Activated CD8-positive, alpha-beta memory T cell treated with anti-CD3 and anti-CD28 coated beads, Interleukin-2, amount 50 U/mL, for 4 hours (primary cell): ENCODE data around the gene ATG4B.
A peak's percentile ranks its signal among the peaks of the same experiment; 100 is the strongest.

Source experiments
- DNase-seq: peaks from one replicate; pipeline ENCODE4 v3.0.0-alpha.2; 2020

The ATG4B gene

DNA sequence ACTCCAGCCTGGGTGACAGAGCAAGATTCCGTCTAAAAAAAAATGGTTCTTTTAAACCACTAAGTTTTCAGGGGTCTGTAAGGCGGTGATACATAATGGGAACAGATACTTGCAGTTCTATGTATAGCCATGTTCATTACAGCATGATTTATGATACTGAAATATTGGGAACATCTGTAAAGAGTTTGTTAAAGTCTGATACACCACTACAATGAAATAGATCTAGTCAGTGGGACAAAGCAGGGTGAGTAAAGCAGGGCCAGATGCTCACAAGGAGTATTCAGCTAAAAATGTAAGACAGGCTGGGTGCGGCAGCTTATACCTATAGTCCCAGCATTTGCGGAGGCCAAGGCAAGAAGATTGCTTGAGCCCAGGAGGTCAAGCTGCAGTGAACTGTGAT is 58.2 kb downstream of the ATG4B start:
- DNase-seq, result no peak

DNA sequence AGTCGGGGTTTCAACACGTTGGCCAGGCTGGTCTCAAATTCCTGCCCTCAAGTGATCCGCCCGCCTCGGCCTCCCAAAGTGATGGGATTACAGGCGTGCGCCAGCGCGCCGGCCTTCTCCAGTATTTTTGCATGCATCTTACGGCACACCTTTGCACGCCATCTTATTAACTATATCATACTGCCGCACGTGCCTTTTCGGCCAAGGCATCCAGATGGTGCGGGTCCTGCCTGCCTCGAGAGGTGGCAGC is 63.6 kb downstream of the ATG4B start:
- no peak for DNase-seq

DNA sequence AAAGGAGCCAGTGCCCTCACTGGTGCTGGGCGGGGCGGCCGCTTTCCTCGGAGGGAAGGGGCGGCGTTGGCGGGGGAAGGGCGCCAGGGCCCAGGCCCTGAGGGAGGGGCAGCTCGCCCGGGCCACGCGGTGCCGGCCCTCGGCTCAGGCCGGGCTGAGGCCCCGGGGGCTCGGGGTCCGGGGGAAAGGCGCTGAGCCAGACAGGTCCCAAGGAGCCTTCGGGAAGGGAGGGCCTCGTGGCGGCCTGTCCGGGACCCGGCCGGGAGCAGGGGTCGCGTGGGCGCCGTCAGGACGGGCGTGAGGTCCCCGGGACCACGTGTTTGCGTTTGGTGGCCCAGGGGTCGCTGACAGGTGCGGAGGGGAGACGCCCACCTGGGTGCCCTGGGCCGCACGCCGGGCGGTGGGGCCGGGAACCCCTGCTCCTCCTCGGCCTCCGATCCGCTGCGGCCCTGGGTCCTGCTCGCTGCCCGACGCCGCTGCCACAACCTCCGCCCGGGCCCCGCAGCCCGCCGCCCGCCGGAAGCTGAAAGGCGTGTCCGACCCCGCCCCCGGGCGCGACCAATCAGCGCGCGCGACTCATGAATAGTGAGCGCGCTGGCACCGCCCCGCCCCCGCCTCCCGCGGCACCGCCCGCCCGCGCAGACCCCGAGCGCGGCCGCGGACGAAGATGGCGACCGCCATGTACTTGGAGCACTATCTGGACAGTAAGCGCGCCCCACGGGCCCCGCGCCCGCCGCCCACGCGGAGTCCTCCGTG is 64.1 kb downstream of the ATG4B start, which contains the start of gene ING5:
Gene ING5 (plus strand): TSS at position 641 of the 756 bp plus-strand sequence. CDS start 27 bp downstream, at position 668.
- DNase-seq, result peak; percentile 98

DNA sequence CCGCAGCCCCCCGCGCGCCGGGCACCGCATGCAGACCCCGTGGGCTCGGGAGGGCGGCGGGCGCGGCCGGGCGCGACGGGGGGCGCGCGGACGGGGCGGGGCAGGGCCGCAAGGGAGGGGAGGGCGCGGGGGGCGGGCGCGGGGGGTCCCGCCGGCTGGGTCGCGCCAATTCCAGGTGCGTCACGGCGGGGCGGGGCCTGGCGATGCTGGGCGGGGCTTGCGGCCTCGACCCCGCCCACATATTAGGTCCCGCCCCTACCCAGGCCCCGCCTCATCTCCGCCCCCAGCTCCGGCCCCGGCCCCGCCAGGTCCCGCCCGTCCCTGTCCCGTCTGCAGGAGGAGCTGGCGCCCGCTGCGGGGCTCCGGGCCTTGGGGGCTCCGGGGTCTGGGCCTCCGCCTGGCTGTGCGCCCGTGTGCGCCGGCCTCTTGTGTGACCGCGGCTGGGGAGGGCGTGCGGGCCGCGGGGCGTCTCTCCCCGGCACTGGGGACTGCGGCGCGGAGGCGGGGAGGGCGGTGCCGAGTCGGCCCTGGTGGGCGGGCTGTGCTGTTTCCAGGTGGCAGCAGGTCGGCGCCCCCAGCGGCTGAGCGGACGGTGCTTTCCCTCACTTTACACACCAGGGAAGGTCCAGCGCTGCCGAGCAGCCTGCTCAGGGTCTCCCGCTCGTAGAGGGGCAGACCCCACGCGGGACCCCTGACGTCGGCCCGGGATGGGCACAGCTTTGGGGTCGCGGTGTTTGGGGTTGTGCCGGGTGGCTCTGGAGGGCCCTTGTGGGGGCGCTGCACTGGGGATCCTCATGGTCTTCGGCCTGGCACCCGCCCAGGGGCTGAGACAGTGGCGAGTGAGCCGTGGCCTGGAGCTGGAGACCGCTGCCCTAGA is 64.9 kb downstream of the ATG4B start:
- peak; percentile 94 for DNase-seq

DNA sequence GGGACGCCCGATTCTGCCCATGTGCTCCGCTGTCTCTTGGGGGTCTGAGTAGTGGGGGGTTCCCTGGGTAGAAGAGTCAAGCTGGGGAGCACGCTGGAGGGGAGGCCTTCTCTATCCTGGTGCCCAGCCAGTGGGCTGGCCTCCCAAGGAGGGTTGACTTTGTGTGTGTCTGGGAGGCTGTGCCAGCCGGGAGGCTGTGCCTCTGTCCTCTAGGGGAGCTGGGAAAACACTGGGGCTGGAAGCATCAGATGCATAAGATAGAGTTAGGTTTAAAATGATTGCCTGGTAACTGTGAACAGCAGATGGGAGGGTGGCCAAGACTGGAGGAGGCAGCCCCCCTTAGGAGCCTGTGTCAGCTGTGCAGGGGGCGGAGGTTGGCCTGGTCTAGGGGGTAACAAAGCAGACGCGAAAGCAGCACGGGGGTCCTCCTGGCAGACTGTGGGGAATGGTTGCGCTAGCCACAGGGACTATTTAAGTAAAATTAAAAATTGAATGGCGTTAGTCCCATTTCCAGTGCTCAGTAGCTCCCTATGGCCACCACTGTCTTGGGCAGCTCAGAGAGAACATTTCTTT is 65.6 kb downstream of the ATG4B start:
- DNase-seq, result no peak

DNA sequence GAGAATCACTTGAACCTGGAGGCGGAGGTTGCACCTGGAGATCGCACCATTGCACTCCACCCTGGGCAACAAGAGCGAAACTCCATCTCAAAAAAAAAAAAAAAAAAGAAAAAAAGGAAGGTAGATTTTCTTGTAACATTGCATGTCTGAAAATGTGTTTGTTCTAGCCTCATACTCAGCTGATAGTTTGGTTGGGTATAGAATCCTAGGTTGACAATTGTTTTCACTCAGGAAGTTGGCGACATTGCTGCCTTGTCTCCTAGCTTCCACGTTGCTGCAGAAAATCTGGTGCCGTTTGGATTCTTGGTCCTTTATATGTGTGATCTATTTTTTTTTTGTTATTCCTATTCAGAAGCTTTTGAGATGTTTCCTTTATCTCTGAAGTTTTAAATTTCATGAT is 69.0 kb downstream of the ATG4B start:
- no peak for DNase-seq

DNA sequence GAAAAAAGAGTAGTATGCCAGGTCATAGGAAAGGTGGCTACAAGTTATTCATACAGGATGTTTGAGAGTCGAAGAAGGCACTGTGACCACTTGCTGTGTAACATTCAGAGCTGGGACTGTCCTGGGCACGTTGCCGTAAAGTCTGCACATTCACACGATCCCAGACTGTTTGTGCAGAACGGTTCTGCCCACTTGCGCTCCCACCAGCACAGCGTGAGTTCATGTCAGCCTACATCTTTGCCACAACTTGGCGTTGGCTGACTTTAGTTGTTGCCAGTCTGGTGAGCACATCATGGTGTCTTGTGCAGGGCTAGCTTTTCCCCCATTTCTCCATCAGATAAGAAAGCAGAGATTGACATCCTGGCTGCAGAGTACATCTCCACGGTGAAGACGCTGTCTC is 71.4 kb downstream of the ATG4B start:
- DNase-seq, result no peak

DNA sequence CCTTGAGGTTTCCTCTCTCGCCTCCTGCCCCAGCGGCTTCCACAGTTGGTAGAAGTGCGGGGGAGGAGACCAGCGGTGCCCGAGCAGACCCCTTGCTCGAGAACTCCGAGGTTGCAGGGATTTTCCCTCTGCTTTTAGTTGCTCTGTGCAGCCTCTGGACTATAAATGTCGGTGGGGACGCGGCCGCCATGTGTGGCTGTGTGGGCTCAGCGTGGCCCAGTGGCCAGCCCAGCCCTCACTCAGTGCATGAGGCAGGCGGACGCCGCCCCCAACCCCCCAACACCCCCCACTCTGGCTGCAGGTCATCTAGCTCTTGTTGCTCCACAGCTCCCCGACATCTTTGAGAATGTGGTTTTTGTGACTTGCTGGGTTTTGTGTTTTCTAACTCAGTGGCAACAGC is 81.6 kb downstream of the ATG4B start:
- DNase-seq, result no peak

DNA sequence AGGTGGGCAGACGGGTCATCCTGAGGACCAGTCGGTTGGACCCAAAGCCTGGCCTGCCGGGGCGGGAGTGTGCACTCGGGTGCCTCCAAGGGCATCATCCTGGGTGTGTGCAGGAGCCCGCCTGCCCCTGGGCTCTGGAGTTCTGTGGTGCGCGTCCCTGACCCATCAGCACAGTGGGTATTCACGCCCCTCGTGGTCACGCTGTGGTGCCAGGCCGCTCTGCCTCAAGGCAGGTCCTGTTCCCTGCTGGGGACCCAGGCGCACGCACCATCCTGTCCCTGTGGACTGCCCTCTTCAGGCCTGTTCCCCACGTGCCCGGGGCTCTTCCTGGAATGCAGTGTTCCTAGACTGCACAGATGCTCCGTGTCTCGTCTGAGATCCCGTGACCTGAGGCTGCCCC is 82.6 kb downstream of the ATG4B start:
- no peak for DNase-seq

DNA sequence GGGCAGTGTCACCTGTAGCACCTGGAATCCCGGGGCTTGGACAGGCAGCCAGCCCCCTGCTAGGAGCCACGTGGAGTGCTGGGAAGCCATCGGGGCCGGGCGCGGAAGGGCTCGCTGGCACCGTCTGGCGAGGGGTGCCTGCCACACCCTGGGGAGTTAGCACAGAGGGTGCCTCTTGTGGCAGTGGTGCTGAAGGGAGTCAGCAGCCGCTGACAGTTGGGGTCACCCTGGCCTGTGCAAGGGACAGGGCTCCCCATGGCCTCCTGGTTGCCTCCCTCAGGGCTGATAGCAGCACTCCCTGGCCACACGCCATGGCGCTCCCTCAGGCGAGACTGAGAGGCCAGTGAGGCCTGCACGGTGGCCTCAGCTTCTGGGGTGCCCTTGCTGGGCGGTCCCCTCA is 83.1 kb downstream of the ATG4B start:
- no peak for DNase-seq

DNA sequence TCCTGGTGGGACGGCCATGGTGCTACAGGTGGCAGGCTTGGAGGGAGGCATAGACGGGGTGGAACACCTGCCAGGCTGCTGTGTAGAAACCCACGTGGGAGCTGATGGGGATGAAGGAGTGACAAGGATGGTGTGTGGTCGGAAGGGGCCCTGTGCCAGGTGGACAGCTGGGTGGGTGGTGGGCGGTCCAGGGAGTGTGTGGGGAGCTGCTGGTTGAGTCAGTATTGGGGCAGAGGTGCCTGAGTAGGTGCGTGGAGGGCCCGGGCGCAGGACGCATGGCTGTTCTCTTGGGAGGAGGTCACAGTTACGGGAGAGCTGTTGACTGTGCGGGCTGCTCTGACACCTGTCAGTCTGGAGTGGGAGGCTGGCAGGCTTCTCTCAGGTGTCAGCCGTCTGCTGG is 84.4 kb downstream of the ATG4B start:
- DNase-seq, result no peak

DNA sequence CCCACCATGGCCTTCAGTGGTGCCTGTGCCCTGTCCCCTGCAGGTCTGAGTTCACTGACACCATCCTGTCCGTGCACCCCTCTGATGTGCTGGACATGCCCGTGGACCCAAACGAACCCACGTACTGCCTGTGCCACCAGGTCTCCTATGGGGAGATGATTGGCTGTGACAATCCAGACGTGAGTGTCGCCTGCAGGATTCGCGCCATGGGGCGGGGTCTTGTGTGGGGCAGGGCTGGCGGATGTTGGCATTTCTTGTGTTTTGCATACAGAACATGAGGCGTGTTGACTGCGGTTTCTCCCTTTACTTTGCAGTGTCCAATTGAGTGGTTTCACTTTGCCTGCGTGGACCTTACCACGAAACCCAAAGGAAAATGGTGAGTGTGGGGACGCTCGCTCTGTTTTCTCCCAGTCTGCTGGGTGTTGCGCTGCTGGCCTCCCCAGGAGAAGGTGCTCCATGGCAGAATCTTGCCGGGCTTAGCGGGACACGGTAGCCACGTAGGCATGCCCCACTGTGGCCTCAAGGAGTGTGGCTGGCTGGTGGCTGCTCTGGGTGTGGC is 85.5 kb downstream of the ATG4B start:
- DNase-seq, result no peak
